WTC11 (cell line): ENCODE results near the gene FAM174B. TPM values are rescaled to one million over a fixed set of nuclear protein-coding genes. Genes with fewer than 3 reads are reported as not detected.

ENCODE experiments used
- ATAC-seq: fragments of 200-7000 bp; cut with Tn5 transposase; 2 replicates; pipeline ENCODE4 v1.10.0; 2021; ENCODE audit warnings: mild to moderate bottlenecking, moderate library complexity
- CTCF ChIA-PET: fragments of 300-600 bp; sonication (Branson Sonifier 250); formaldehyde crosslinking; loops from one replicate; lab custom pipeline; 2021; ENCODE audit warnings: antibody characterized with exemption; lab: Charles Lee
- POLR2A ChIA-PET: fragments of 350-600 bp; sonication (Branson Sonifier 250); formaldehyde crosslinking; loops from one replicate; lab custom pipeline; 2021; ENCODE audit warnings: antibody characterized with exemption; lab: Charles Lee
- DNase-seq: peaks from one replicate; pipeline ENCODE4 v3.0.0; 2021; ENCODE audit warnings: low spot score
- H3K27ac Mint-ChIP-seq: 2 replicates; pipeline ENCODE4 v1.8.0; 2021; ENCODE audit warnings: mixed read lengths
- H3K27me3 Mint-ChIP-seq: 2 replicates; pipeline ENCODE4 v1.8.0; 2021; ENCODE audit warnings: low read depth, mild to moderate bottlenecking, moderate library complexity, mixed read lengths
- H3K36me3 Mint-ChIP-seq: 2 replicates; pipeline ENCODE4 v1.8.0; 2021; ENCODE audit warnings: mixed read lengths
- H3K4me1 Mint-ChIP-seq: 2 replicates; pipeline ENCODE4 v1.8.0; 2022; ENCODE audit warnings: mixed read lengths
- H3K4me3 Mint-ChIP-seq: 2 replicates; pipeline ENCODE4 v1.8.0; 2021; ENCODE audit warnings: mild to moderate bottlenecking, moderate library complexity, mixed read lengths
- H3K9me3 Mint-ChIP-seq: 2 replicates; pipeline ENCODE4 v1.8.0; 2021; ENCODE audit warnings: mixed read lengths
- CBFB ChIP-seq: sonication (generic); formaldehyde crosslinking; IDR thresholded peaks from 2 replicates; pipeline ENCODE4 v1.8.1; 2022; ENCODE audit warnings: mild to moderate bottlenecking, low read depth, missing genetic modification reagents
- FOXK1 ChIP-seq: sonication (generic); formaldehyde crosslinking; IDR thresholded peaks from 2 replicates; pipeline ENCODE4 v1.8.0; 2022; ENCODE audit warnings: mild to moderate bottlenecking, moderate library complexity, missing genetic modification reagents
- GABPB1 ChIP-seq: sonication (generic); formaldehyde crosslinking; IDR thresholded peaks from 2 replicates; pipeline ENCODE4 v1.8.1; 2023; ENCODE audit warnings: mild to moderate bottlenecking, missing genetic modification reagents
- GRHL2 ChIP-seq: fragments of 250-450 bp; sonication (Bioruptor Pico); IDR thresholded peaks from 2 replicates; pipeline ENCODE4 v1.8.0; 2022; ENCODE audit warnings: mild to moderate bottlenecking, moderate library complexity; ENCODE audit not compliant: insufficient replicate concordance, severe bottlenecking
- HMGA2 ChIP-seq: fragments of 250-450 bp; sonication (Bioruptor Pico); IDR thresholded peaks from 2 replicates; pipeline ENCODE4 v1.4.0; 2021; ENCODE audit warnings: mild to moderate bottlenecking, moderate library complexity
- JAZF1 ChIP-seq: fragments of 250-450 bp; sonication (Bioruptor Pico); IDR thresholded peaks from 2 replicates; pipeline ENCODE4 v1.9.0; 2021; ENCODE audit warnings: moderate library complexity, mild to moderate bottlenecking, inconsistent platforms
- NFATC4 ChIP-seq: fragments of 250-450 bp; sonication (Bioruptor Pico); IDR thresholded peaks from 2 replicates; pipeline ENCODE4 v1.9.0; 2021; ENCODE audit warnings: mild to moderate bottlenecking
- NFYB ChIP-seq: sonication (generic); formaldehyde crosslinking; conservative IDR thresholded peaks from 2 replicates; pipeline ENCODE4 v1.8.0; 2022; ENCODE audit warnings: low read depth, missing genetic modification reagents
- OVOL2 ChIP-seq: fragments of 250-450 bp; sonication (Bioruptor Pico); IDR thresholded peaks from 2 replicates; pipeline ENCODE4 v1.9.0; 2021; ENCODE audit warnings: mild to moderate bottlenecking, borderline replicate concordance
- RELA ChIP-seq: sonication (generic); formaldehyde crosslinking; IDR thresholded peaks from 2 replicates; pipeline ENCODE4 v1.8.1; 2022; ENCODE audit warnings: missing genetic modification reagents, mild to moderate bottlenecking, borderline replicate concordance
- TEAD1 ChIP-seq: sonication (generic); formaldehyde crosslinking; IDR thresholded peaks from 2 replicates; pipeline ENCODE4 v1.8.0; 2022; ENCODE audit warnings: mild to moderate bottlenecking, missing genetic modification reagents
- ZNF396 ChIP-seq: fragments of 250-450 bp; sonication (Bioruptor Pico); IDR thresholded peaks from 2 replicates; pipeline ENCODE4 v1.8.0; 2021; ENCODE audit warnings: mild to moderate bottlenecking, moderate library complexity, borderline replicate concordance
- total RNA-seq: library from RNA; stranded (reverse); gene quantifications from 3 replicates; pipeline ENCODE4 v1.2.3, GENCODE V29; 2021
- TF ChIP-seq, protein P1 (sequence below): sonication (generic); formaldehyde crosslinking; IDR thresholded peaks from 2 replicates; pipeline ENCODE4 v1.8.0; 2023; ENCODE audit warnings: mild to moderate bottlenecking, missing genetic modification reagents
- TF ChIP-seq, protein P2 (sequence below): sonication (generic); formaldehyde crosslinking; IDR thresholded peaks from 2 replicates; pipeline ENCODE4 v1.8.0; 2022; ENCODE audit warnings: mild to moderate bottlenecking, missing genetic modification reagents
- TF ChIP-seq, protein P3 (sequence below): fragments of 250-450 bp; sonication (Bioruptor Pico); IDR thresholded peaks from 2 replicates; pipeline ENCODE4 v1.9.0; 2021; ENCODE audit warnings: mild to moderate bottlenecking
- TF ChIP-seq, protein P4 (sequence below): fragments of 250-450 bp; sonication (Bioruptor Pico); IDR thresholded peaks from 2 replicates; pipeline ENCODE4 v1.9.0; 2021; ENCODE audit warnings: mild to moderate bottlenecking
- TF ChIP-seq, protein P5 (sequence below): sonication (generic); formaldehyde crosslinking; IDR thresholded peaks from 2 replicates; pipeline ENCODE4 v1.8.1; 2023; ENCODE audit warnings: mild to moderate bottlenecking, missing genetic modification reagents
- TF ChIP-seq, protein P6 (sequence below): fragments of 250-450 bp; sonication (Bioruptor Pico); IDR thresholded peaks from 2 replicates; pipeline ENCODE4 v1.8.0; 2021; ENCODE audit warnings: mild to moderate bottlenecking

Gene FAM174B
- total RNA-seq, 1 experiment from 2014 or later = 22.1 TPM

DNA sequence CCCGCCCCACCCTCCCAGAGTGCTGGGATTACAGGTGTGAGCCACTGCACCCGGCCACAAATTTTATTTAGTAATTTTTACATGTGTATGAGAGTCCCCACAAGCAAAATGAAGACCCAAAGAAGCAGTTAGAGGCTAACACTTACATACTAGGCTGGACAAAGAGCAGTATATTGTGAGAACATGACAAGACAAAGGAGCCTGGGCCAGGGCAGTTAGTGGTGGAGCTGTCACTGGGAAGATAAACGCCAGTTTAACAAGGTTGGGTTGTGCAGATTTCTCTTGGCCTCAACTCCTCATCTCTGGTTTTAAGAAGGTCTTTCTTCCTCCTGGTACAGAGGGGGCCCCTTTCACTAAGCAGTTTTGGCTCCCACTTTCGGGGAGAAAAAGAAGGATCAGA, 19.9 kb upstream of the FAM174B start:
- TF ChIP-seq, protein P1, sequence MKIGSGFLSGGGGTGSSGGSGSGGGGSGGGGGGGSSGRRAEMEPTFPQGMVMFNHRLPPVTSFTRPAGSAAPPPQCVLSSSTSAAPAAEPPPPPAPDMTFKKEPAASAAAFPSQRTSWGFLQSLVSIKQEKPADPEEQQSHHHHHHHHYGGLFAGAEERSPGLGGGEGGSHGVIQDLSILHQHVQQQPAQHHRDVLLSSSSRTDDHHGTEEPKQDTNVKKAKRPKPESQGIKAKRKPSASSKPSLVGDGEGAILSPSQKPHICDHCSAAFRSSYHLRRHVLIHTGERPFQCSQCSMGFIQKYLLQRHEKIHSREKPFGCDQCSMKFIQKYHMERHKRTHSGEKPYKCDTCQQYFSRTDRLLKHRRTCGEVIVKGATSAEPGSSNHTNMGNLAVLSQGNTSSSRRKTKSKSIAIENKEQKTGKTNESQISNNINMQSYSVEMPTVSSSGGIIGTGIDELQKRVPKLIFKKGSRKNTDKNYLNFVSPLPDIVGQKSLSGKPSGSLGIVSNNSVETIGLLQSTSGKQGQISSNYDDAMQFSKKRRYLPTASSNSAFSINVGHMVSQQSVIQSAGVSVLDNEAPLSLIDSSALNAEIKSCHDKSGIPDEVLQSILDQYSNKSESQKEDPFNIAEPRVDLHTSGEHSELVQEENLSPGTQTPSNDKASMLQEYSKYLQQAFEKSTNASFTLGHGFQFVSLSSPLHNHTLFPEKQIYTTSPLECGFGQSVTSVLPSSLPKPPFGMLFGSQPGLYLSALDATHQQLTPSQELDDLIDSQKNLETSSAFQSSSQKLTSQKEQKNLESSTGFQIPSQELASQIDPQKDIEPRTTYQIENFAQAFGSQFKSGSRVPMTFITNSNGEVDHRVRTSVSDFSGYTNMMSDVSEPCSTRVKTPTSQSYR (CRISPR knock-in tag) = no peak
- TF ChIP-seq, protein P2, sequence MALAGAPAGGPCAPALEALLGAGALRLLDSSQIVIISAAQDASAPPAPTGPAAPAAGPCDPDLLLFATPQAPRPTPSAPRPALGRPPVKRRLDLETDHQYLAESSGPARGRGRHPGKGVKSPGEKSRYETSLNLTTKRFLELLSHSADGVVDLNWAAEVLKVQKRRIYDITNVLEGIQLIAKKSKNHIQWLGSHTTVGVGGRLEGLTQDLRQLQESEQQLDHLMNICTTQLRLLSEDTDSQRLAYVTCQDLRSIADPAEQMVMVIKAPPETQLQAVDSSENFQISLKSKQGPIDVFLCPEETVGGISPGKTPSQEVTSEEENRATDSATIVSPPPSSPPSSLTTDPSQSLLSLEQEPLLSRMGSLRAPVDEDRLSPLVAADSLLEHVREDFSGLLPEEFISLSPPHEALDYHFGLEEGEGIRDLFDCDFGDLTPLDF = no peak
- TF ChIP-seq TEAD1 (no peak), CBFB (CRISPR knock-in tag) (no peak), OVOL2 (CRISPR knock-in tag) (no peak), ZNF396 (CRISPR knock-in tag) (no peak), GRHL2 (CRISPR knock-in tag) (no peak), GABPB1 (CRISPR knock-in tag) (no peak), NFATC4 (no peak), NFYB (CRISPR knock-in tag) (no peak)
- TF ChIP-seq, protein P3, sequence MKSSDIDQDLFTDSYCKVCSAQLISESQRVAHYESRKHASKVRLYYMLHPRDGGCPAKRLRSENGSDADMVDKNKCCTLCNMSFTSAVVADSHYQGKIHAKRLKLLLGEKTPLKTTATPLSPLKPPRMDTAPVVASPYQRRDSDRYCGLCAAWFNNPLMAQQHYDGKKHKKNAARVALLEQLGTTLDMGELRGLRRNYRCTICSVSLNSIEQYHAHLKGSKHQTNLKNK (CRISPR knock-in tag) = no peak
- Mint-ChIP-seq H3K27ac (no peak overlapping the region), H3K9me3 (peaks cover 3% of the 10 kb centered on the region; the same call in 1 of the 2 replicates), H3K36me3 (no peaks in the 10 kb centered on the region), H3K4me3 (no peak overlapping the region), H3K4me1 (peaks cover 6% of the 10 kb centered on the region; the same call in 1 of the 2 replicates), H3K27me3 (peaks cover 48% of the 10 kb centered on the region)
- ATAC-seq (no peak), DNase-seq (no peak)
- ChIA-PET CTCF (no interaction called here), POLR2A (no interaction called here)

DNA sequence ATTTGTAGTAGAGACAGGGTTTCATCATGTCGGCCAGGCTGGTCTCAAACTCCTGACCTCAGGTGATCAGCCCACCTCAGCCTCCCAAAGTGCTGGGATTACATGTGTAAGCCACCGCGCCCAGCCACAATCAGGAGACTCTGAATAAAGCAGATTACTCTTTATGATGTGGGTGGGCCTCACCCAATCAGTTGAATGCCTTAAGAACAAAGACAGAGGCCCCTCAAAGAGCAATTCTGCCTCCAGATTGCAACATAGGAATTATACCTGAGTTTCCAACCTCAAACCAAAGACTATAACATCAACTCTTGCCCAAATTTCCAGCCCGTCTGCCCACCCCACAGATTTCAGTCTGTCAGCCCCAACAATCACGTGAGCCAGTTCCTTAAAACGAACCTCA, 18.8 kb upstream of the FAM174B start:
- ChIA-PET POLR2A (no interaction called here), CTCF (no interaction called here)
- Mint-ChIP-seq H3K4me3 (no peak overlapping the region), H3K27ac (no peak overlapping the region), H3K36me3 (no peaks in the 10 kb centered on the region), H3K4me1 (peaks cover 11% of the 10 kb centered on the region), H3K9me3 (peaks cover 3% of the 10 kb centered on the region; the same call in 1 of the 2 replicates), H3K27me3 (peaks cover 59% of the 10 kb centered on the region)
- TF ChIP-seq, protein P4, sequence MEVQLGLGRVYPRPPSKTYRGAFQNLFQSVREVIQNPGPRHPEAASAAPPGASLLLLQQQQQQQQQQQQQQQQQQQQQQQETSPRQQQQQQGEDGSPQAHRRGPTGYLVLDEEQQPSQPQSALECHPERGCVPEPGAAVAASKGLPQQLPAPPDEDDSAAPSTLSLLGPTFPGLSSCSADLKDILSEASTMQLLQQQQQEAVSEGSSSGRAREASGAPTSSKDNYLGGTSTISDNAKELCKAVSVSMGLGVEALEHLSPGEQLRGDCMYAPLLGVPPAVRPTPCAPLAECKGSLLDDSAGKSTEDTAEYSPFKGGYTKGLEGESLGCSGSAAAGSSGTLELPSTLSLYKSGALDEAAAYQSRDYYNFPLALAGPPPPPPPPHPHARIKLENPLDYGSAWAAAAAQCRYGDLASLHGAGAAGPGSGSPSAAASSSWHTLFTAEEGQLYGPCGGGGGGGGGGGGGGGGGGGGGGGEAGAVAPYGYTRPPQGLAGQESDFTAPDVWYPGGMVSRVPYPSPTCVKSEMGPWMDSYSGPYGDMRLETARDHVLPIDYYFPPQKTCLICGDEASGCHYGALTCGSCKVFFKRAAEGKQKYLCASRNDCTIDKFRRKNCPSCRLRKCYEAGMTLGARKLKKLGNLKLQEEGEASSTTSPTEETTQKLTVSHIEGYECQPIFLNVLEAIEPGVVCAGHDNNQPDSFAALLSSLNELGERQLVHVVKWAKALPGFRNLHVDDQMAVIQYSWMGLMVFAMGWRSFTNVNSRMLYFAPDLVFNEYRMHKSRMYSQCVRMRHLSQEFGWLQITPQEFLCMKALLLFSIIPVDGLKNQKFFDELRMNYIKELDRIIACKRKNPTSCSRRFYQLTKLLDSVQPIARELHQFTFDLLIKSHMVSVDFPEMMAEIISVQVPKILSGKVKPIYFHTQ (CRISPR knock-in tag) = no peak
- TF ChIP-seq HMGA2 (CRISPR knock-in tag) (no peak), RELA (CRISPR knock-in tag) (no peak), JAZF1 (no peak), FOXK1 (CRISPR knock-in tag) (no peak), OVOL2 (CRISPR knock-in tag) (no peak)
- TF ChIP-seq, protein P5, sequence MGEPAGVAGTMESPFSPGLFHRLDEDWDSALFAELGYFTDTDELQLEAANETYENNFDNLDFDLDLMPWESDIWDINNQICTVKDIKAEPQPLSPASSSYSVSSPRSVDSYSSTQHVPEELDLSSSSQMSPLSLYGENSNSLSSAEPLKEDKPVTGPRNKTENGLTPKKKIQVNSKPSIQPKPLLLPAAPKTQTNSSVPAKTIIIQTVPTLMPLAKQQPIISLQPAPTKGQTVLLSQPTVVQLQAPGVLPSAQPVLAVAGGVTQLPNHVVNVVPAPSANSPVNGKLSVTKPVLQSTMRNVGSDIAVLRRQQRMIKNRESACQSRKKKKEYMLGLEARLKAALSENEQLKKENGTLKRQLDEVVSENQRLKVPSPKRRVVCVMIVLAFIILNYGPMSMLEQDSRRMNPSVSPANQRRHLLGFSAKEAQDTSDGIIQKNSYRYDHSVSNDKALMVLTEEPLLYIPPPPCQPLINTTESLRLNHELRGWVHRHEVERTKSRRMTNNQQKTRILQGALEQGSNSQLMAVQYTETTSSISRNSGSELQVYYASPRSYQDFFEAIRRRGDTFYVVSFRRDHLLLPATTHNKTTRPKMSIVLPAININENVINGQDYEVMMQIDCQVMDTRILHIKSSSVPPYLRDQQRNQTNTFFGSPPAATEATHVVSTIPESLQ (CRISPR knock-in tag) = no peak
- TF ChIP-seq, protein P3 (CRISPR knock-in tag) = no peak
- TF ChIP-seq, protein P6, sequence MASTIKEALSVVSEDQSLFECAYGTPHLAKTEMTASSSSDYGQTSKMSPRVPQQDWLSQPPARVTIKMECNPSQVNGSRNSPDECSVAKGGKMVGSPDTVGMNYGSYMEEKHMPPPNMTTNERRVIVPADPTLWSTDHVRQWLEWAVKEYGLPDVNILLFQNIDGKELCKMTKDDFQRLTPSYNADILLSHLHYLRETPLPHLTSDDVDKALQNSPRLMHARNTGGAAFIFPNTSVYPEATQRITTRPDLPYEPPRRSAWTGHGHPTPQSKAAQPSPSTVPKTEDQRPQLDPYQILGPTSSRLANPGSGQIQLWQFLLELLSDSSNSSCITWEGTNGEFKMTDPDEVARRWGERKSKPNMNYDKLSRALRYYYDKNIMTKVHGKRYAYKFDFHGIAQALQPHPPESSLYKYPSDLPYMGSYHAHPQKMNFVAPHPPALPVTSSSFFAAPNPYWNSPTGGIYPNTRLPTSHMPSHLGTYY = no peak
- DNase-seq (no peak), ATAC-seq (no peak)
